Measurements from ENCODE around the gene LSM14B. TPM values are rescaled to one million over a fixed set of nuclear protein-coding genes. Genes with fewer than 3 reads are reported as not detected.
A peak's percentile ranks its signal among the peaks of the same experiment; 100 is the strongest.
"Not testable (repeated sequence)": the region's sequence is repeated elsewhere in the genome, so short reads cannot be mapped to it uniquely, and the experiment has no call there.

The LSM14B gene
- 10 to 100 TPM; 26.1 to 26.8 TPM for total RNA-seq

DNA sequence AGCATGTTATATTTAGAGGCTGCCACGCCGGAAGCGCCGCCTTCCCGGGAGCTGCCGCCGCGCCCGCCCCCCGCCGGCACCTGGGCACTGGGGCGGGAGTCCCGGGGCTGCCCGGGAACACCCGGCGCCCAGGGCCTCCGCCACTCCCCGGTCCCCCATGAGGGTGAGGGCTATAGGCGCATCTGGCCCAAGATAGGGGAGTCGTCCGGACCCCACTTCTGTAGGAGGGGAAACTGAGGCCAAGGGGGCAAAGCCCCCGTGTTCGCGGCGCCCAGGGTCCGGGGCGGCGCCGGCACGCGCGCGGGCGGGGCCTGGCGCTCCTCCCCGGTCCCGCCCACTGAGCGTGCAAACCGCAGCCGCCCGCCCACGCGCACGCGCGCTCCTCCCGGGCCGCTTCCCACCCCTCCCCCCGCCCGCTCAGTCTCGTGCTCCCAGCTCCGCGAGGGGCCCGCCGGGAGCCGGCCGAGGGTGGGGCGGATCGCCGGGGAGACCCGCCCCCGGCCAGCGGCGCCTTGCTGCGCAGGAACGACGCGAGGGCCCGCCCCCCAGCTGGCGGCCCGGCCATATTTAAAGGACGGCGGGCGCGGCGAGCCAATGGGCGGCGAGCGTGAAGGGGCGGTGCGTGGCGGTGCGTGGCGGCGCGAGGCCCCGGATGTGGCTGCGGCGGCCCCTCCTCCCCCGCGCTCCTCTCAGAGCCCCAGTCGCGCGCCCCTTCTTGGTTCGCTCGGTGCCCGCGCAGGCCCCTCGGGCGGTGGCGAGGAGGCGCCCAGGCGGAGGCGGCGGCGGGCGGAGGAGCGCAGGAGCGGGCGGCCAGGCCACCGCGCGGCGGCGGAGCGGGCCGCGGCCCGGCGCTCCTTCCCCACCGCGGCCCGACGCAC, at the start of gene LSM14B:
Gene LSM14B (plus strand): TSS at position 700 of the 878 bp plus-strand sequence. CDS start 192 bp downstream, outside the sequence.
- DNase-seq (ENCODE audit: low spot score) = peak; percentile 95
- H3K36me3 ChIP-seq = peaks cover 24% of the 10 kb centered on the region
- H3K4me1 ChIP-seq = peaks cover 0 to 51% of the 10 kb centered on the region in 2 donors
- no peaks in the 10 kb centered on the region for H3K27me3 ChIP-seq
- no peaks in the 10 kb centered on the region for H3K9me3 ChIP-seq
- TF ChIP-seq, protein P1, sequence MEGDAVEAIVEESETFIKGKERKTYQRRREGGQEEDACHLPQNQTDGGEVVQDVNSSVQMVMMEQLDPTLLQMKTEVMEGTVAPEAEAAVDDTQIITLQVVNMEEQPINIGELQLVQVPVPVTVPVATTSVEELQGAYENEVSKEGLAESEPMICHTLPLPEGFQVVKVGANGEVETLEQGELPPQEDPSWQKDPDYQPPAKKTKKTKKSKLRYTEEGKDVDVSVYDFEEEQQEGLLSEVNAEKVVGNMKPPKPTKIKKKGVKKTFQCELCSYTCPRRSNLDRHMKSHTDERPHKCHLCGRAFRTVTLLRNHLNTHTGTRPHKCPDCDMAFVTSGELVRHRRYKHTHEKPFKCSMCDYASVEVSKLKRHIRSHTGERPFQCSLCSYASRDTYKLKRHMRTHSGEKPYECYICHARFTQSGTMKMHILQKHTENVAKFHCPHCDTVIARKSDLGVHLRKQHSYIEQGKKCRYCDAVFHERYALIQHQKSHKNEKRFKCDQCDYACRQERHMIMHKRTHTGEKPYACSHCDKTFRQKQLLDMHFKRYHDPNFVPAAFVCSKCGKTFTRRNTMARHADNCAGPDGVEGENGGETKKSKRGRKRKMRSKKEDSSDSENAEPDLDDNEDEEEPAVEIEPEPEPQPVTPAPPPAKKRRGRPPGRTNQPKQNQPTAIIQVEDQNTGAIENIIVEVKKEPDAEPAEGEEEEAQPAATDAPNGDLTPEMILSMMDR (IDR thresholded peaks at IDR 0.05) = no peak
- H3K27ac ChIP-seq = peak within 1 kb of the TSS; percentile 97 to 98
- peak within 1 kb of the TSS; percentile 63 to 91 for H3K4me3 ChIP-seq

DNA sequence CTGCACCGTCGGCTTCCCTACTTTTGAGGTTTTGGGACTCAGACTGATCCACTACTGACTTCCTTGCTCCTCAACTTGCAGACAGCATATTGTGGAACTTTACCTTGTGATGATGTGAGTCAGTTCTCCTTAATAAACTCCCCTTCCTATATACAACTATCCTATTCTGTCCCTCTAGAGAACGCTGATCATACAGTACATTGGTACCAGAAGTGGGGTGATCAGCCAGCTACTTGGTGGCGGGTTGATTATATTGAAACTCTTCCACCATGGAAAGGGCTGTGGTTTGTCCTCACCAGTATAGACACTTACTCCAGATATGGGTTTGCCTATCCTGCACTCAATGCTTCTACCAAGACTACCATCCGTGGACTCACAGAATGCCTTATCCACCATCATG, 49.0 kb upstream of the LSM14B start:
- no peaks in the 10 kb centered on the region for H3K36me3 ChIP-seq
- no peak overlapping the region for H3K4me3 ChIP-seq
- H3K9me3 ChIP-seq = peaks cover 0 to 31% of the 10 kb centered on the region in 2 donors
- DNase-seq (ENCODE audit: low spot score) = no peak
- no peak overlapping the region for H3K27ac ChIP-seq
- H3K4me1 ChIP-seq = no peaks in the 10 kb centered on the region
- TF ChIP-seq, protein P1 (IDR thresholded peaks at IDR 0.05) = no peak
- no peaks in the 10 kb centered on the region for H3K27me3 ChIP-seq

DNA sequence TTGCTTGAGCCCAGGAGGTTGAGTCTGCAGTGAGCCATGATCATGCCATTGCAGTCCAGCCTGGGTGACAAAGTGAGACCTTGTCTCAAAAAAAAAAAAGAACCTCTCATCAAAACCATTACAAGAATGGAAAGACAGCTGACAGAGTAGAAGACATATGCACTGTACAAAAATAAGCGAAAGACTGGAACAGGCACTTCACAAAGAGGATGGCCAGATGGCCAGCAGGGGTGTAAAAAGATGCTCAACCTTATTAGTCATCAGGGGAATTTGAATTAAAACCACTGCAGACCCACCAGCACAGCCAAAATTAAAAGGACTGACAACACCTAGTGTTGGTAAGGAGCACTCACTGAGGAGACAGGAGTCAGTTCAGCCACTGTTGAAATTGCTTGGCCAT, 43.1 kb upstream of the LSM14B start:
- Histone ChIP-seq H3K27me3 (no peaks in the 10 kb centered on the region), H3K4me3 (no peak overlapping the region), H3K9me3 (peaks cover 0 to 26% of the 10 kb centered on the region in 2 donors), H3K4me1 (no peaks in the 10 kb centered on the region), H3K27ac (no peak overlapping the region), H3K36me3 (no peaks in the 10 kb centered on the region)
- TF ChIP-seq, protein P1 (IDR thresholded peaks at IDR 0.05) = no peak
- no peak for DNase-seq (ENCODE audit: low spot score)

DNA sequence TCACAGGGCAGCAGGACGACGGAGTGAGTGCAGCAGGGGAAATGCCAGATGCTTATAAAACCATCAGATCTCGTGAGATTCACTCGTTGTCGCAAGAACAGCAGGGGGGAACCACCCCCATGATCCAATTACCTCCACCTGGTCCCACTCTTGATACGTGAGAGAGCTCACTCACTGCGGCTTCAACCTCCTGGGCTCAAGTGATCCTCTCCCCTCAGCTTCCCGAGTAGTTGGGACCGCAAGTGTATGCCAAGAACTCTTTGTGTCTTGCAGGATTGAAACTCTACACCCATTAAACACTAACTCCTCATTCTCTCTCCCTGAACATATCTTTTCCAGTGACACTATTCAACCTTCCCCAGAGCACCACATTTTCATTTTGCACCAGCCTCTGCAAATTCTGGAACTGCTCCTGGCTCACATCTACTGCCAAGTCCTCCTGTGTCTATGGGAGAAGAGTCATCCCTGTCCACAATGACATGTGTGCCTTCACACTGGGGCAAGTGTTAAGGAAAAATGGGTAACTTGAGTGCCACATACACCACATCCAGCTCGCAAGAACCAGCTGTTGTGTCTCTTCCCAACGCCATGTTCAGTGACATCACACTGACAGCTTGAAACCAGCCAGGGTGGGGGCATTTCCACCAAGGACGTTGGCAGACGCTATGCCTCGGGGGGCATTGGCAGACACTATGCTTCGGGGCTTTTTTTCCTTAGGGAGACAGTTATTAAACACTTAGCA, 41.9 kb upstream of the LSM14B start:
- TF ChIP-seq, protein P1 (IDR thresholded peaks at IDR 0.05) = no peak
- Histone ChIP-seq H3K27me3 (no peaks in the 10 kb centered on the region), H3K4me3 (no peak overlapping the region), H3K9me3 (peaks cover 0 to 16% of the 10 kb centered on the region in 2 donors), H3K4me1 (no peaks in the 10 kb centered on the region), H3K36me3 (no peaks in the 10 kb centered on the region), H3K27ac (no peak overlapping the region)
- DNase-seq (ENCODE audit: low spot score) = no peak

DNA sequence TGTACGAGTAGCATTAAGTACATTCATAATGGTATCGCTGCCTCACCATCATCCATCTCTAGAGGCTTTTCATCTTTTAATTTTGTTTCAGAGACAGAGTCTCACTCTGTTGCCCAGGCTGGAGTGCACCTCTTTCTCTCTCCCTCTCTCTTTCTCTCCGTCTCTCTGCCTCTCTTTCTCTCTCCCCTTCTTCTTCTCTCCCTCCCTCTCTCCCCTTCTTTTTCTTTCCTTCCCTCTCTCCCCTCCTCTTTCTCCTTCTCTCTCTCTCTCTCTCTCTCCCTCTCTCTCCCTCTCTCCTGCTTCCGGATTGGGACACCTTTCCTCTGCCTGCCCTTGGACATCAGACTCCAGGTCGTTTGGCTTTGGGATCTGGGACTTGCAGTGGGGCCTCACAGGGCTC, 39.0 kb upstream of the LSM14B start:
- Histone ChIP-seq H3K4me3 (no peak overlapping the region), H3K4me1 (no peaks in the 10 kb centered on the region), H3K9me3 (peaks cover 0 to 6% of the 10 kb centered on the region in 2 donors), H3K27ac (no peak overlapping the region), H3K36me3 (no peaks in the 10 kb centered on the region), H3K27me3 (no peaks in the 10 kb centered on the region)
- TF ChIP-seq, protein P1 (IDR thresholded peaks at IDR 0.05) = no peak
- DNase-seq (ENCODE audit: low spot score) = no peak

DNA sequence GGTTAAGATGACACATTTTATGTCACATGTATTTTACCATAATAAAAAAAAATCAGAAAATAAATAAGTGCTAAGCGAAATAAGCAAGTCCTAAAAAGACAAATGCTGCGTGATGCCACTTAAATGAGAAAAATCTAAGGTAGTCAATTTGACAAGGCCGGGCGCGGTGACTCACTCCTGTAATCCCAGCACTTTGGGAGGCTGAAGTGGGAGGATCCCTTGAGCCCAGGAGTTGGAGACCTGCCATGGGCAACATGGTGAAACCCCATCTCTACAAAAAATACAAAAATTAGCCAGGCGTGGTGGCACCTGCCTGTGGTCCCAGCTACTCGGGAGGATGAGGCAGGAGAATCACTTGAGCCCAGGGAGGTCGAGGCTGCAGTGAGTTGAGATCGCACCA, 38.1 kb upstream of the LSM14B start:
- DNase-seq (ENCODE audit: low spot score); H3K27me3 ChIP-seq; H3K4me3 ChIP-seq; H3K9me3 ChIP-seq; H3K27ac ChIP-seq; H3K4me1 ChIP-seq; H3K36me3 ChIP-seq: not testable (repeated sequence)

Data from right atrium auricular region (tissue), 2 donors.